ENCODE measurements around the gene FSHR.

FSHR gene

DNA sequence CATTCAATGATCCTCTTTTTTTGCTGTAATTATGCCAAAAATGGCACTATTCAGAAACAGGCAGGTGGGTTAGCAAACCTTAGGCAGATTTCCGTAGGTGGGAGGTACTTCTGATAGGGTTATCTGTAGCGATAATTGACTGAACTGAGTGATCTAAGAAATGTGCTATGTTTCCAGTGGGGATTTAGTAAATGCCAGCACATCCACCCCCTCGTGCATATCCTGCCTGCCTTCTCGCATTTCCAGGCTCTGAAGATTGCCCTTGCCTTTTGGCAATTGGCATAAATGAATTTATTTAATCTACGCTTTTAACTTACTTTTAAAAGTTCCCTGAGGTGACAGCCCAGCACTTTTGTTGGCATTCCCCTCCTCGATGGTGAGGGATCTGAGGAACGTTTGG, 576 bp upstream of the FSHR start:
- TF ChIP-seq CTCF (IDR thresholded peaks at IDR 0.05; ENCODE audit: insufficient read depth, missing control alignments), result no peak
- DNase-seq (ENCODE audit: insufficient read length, low spot score) (no peak), FAIRE-seq (no peak)

GRCh38 chr2:49153252-49153651, 1.1 kb downstream of the FSHR start:
- FAIRE-seq (no peak), DNase-seq (ENCODE audit: insufficient read length, low spot score) (no peak)
- TF ChIP-seq CTCF (IDR thresholded peaks at IDR 0.05; ENCODE audit: insufficient read depth, missing control alignments), result no peak

GRCh38 chr2:49152824-49153223, 1.5 kb downstream of the FSHR start:
- no peak for DNase-seq (ENCODE audit: insufficient read length, low spot score)
- no peak for FAIRE-seq
- TF ChIP-seq CTCF (IDR thresholded peaks at IDR 0.05; ENCODE audit: insufficient read depth, missing control alignments), result no peak

DNA sequence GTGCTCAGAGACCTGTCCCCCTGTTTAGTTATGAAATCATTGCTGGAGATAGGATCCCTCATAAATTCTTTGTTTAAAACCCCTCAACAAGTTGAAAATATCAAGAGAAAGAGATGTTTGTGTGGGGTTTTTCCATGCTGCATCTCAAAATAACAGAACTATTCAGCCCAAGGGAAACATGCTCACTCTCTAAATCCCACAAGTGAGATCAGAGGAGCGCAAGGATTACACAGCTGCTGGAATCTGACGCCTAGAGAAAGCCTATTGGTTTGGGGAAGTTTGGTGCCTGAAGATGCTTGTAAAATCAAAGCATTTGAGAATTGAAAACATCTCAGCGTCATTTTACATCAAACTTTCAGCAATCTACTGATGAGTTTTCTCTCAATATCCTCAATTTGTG, 7.9 kb downstream of the FSHR start:
- FAIRE-seq (no peak), DNase-seq (ENCODE audit: insufficient read length, low spot score) (no peak)
- TF ChIP-seq CTCF (IDR thresholded peaks at IDR 0.05; ENCODE audit: insufficient read depth, missing control alignments), result no peak

DNA sequence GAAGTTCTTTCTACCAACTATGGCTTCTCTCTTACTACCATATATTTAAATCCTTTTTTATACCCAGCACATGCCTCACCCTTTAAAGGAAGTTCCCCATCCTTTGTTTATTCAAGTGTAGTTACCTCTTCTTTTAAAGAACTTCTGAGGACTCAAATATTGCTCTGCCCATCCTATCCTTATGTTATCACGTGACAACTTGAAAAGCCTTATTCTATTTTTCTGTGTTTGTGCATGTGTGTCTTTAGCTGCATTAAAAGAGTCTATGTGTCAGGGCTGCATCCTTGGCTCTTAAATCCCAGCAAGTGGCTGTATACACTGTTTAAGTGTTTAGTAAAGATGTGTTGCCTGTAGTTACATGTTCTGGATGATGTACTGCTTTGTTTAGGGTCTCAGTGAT, 22.5 kb downstream of the FSHR start:
- no peak for FAIRE-seq
- TF ChIP-seq CTCF (IDR thresholded peaks at IDR 0.05; ENCODE audit: insufficient read depth, missing control alignments), result no peak

DNA sequence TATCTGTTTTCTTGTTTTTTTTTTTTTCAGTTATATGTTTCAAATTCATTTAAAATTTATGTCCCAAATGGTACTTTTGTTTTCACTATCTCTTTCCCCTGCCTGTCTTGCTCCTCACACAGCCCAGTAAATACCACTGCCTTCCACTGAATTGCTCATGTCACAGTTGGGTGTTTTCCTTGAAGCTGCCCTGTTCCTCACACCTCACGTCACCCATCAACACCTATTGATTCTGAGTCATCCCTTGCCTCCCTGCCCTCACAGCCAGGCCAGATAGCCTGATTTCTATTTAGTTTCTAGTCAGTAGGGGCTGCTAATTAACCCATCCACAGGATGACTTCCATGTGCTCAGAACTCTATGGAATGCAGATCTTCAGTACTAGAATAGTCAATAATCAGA, 25.3 kb downstream of the FSHR start:
- TF ChIP-seq CTCF (IDR thresholded peaks at IDR 0.05; ENCODE audit: insufficient read depth, missing control alignments), result no peak
- FAIRE-seq, result no peak
- no peak for DNase-seq (ENCODE audit: insufficient read length, low spot score)

More for the DNA sequence above, 22.5 kb downstream of the FSHR start:
- DNase-seq (ENCODE audit: insufficient read length, low spot score), result no peak

DNA sequence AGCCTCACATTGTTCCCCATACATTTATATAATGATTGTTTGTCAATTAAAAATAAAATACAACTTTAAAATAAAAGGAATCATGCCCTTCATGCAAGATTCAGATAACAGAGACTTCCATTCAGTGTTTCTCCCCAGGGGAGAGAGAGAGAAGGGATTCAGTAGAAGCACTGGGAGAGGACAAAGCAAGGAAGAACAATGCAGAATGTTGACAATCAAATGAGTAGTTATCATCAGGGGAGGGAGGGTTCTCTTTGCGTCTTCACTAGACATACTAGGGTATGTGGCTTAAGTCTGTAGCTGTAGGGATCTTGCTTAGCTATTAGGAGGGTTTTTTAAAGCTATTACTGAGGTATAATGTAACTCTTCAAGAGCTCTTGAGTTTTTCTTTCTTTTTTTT, 30.7 kb downstream of the FSHR start:
- TF ChIP-seq CTCF (IDR thresholded peaks at IDR 0.05; ENCODE audit: insufficient read depth, missing control alignments), result no peak
- DNase-seq (ENCODE audit: insufficient read length, low spot score) (no peak), FAIRE-seq (no peak)

Measured in D721Med (cell line).